Measurements from ENCODE around the gene S1PR5. TPM values are rescaled to one million over a fixed set of nuclear protein-coding genes. Genes with fewer than 3 reads are reported as not detected.
A peak's percentile ranks its signal among the peaks of the same experiment; 100 is the strongest.

S1PR5 gene
- total and polyA plus RNA-seq, 3 experiments from 2014 or later: 1.5 to 90.3 (median 1.8) TPM

DNA sequence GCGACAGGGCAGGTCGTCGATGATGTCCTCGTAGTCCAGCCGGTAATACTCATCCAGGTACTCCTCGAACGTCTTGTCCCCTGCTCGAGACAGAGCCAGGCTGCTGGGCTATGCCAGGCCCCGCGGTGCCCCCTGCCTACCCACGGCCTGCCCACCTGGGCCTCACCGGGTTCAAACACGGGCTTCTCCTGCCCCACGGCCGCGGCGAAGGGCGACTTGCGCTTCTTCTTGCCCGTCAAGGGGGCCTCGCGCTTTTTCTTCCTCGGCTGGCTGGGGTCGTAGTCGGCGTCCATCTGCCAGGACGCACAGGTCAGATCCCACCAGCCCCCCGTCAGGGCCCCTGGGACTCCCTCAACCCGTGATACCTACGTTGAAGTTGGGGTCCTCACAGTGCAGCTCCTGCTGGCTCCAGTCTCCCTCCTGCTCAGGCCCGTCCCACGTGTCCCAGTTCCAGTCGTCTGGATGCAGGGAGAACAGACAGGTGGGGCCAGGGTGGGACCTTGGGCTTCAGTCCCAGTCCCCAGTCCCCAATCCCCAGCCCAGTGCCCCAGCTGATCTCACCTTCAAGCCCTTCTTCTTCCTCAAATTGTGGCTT is 40.5 kb upstream of the S1PR5 start:
- H3K4me1 ChIP-seq (ENCODE audit: insufficient read depth, low read length): peaks cover 37% of the 10 kb centered on the region
- peaks cover 4 to 84% (median 11%) of the 10 kb centered on the region in 3 donors for H3K36me3 Mint-ChIP-seq
- peaks cover 36 to 53% (median 40%) of the 10 kb centered on the region in 3 donors for H3K4me1 Mint-ChIP-seq

DNA sequence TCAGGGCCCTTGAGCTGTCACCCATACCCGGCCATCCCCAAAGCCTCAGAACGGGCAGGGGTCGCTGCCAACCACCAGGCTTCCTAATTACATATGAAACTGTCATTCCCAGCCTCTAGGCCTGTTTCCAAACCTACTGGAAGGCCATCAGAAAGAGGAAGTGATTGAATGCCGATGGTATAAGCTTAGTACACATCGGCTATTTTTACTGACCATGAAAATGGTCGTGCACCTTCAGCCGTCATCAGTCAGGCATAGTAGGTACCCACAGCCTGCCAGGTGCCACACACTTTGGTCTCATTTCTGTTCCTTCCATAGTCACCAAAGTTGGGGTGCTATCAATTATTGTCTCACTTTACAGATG is 38.3 kb upstream of the S1PR5 start:
- H3K27me3 ChIP-seq (ENCODE audit: insufficient read depth, low read length, poor library complexity, severe bottlenecking): no peaks in the 10 kb centered on the region
- H3K36me3 Mint-ChIP-seq: peaks cover 4 to 82% (median 11%) of the 10 kb centered on the region in 3 donors
- ChIA-PET CTCF (interaction anchor here (1.7 to 7.0 kb wide), 3 partner anchors 14 to 89 kb away, joined by 4 to 63 read pairs (median 11); partner anchors contain the start of genes CDKN2D and KRI1), POLR2A (interaction anchor here (0.9 to 3.7 kb wide), 2 partner anchors 10 to 13 kb away, joined by 3 to 27 read pairs; partner anchors contain the start of genes CDKN2D and KRI1)
- peak overlapping the region; percentile 42 to 85 (median 67) for H3K27ac Mint-ChIP-seq
- peak overlapping the region in 1 of 7 donors; percentile 8 for H3K4me3 Mint-ChIP-seq
- no peak overlapping the region for H3K4me3 ChIP-seq (ENCODE audit: low read length)
- no peak for DNase-seq
- peaks cover 43 to 62% (median 54%) of the 10 kb centered on the region in 3 donors for H3K4me1 Mint-ChIP-seq
- peaks cover 56% of the 10 kb centered on the region for H3K4me1 ChIP-seq (ENCODE audit: insufficient read depth, low read length)
- H3K27me3 Mint-ChIP-seq: no peaks in the 10 kb centered on the region
- peaks cover 65% of the 10 kb centered on the region for H3K36me3 ChIP-seq (ENCODE audit: insufficient read depth, low read length)
- H3K27ac ChIP-seq (ENCODE audit: low read depth, low read length): no peak overlapping the region
- no peaks in the 10 kb centered on the region for H3K9me3 ChIP-seq (ENCODE audit: low read length)
- H3K9me3 Mint-ChIP-seq: no peaks in the 10 kb centered on the region

More for the DNA sequence above, 40.5 kb upstream of the S1PR5 start:
- Histone ChIP-seq H3K4me3 (ENCODE audit: low read length) (no peak overlapping the region), H3K36me3 (ENCODE audit: insufficient read depth, low read length) (peaks cover 62% of the 10 kb centered on the region), H3K27me3 (ENCODE audit: insufficient read depth, low read length, poor library complexity, severe bottlenecking) (no peaks in the 10 kb centered on the region), H3K9me3 (ENCODE audit: low read length) (no peaks in the 10 kb centered on the region), H3K27ac (ENCODE audit: low read depth, low read length) (no peak overlapping the region)
- POLR2A ChIA-PET: interaction anchor here (0.7 kb wide), 1 partner anchor 539 kb away, joined by 3 read pairs; no protein-coding TSS in a partner anchor
- no peak for DNase-seq
- H3K4me3 Mint-ChIP-seq: no peak overlapping the region
- no peaks in the 10 kb centered on the region for H3K27me3 Mint-ChIP-seq
- H3K9me3 Mint-ChIP-seq: no peaks in the 10 kb centered on the region
- H3K27ac Mint-ChIP-seq: peak overlapping the region in 5 of 8 donors; percentile 24 to 88 (median 44)
- CTCF ChIA-PET: interaction anchor here (0.9 to 1.3 kb wide), 2 partner anchors 50 to 299 kb away, joined by 3 to 4 read pairs; no protein-coding TSS in a partner anchor

DNA sequence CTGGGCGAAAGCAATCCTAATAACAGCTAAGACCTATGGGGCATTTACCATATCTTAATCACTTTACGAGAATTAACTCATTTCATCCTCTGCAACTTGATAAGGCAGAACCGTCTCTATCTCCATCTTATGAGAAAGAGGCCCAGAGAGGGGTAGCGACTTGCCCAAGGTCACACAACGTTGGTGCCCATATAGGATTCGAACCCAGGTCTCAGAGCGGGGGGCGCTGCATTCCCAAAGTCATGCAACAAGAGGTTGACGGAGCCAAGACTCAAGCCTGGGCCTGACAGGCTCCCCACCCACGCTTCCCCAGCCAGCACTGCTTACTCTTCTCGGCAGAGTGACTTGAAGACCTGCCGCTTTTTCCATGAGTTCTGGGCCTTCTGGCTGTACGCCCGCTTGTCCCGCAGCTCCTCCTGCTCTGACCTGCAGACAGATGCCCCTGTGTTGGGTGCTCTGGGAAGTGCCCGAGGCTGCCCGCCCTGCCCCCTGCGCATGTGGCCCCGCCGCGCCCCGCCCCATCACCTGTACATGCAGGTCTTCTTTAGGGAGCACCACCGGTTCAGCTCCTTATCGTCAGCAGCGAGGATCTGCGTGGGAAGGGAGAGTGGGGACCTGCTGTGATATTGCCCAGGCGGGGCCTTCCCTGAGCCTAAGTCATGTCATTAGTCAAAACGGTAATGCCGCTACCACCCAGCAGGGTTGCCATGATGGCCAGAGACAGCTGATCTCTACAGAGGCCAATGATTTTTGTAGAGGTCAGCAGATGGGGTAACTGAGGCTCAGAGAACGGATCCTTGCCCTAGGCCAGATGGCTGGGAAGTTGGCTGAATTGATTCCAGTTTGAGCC is 37.7 kb upstream of the S1PR5 start:
- no peaks in the 10 kb centered on the region for H3K9me3 ChIP-seq (ENCODE audit: low read length)
- ChIA-PET CTCF (interaction anchor here (0.8 to 7.0 kb wide), 8 partner anchors 13 to 107 kb away, joined by 3 to 63 read pairs (median 8); partner anchors contain the start of genes CDKN2D, KRI1 and S1PR5), POLR2A (interaction anchor here (1.3 to 3.7 kb wide), 3 partner anchors 8 to 13 kb away, joined by 5 to 27 read pairs (median 14); partner anchors contain the start of gene KRI1)
- H3K36me3 ChIP-seq (ENCODE audit: insufficient read depth, low read length): peaks cover 65% of the 10 kb centered on the region
- DNase-seq: no peak
- Mint-ChIP-seq H3K4me1 (peaks cover 43 to 67% (median 58%) of the 10 kb centered on the region in 3 donors), H3K4me3 (peak overlapping the region in 6 of 7 donors; percentile 59 to 84 (median 76)), H3K27me3 (no peaks in the 10 kb centered on the region), H3K9me3 (no peaks in the 10 kb centered on the region), H3K36me3 (peaks cover 0 to 82% (median 8%) of the 10 kb centered on the region in 3 donors), H3K27ac (peak overlapping the region; percentile 89 to 98 (median 95))
- H3K27me3 ChIP-seq (ENCODE audit: insufficient read depth, low read length, poor library complexity, severe bottlenecking): no peaks in the 10 kb centered on the region
- no peak overlapping the region for H3K4me3 ChIP-seq (ENCODE audit: low read length)
- peaks cover 56% of the 10 kb centered on the region for H3K4me1 ChIP-seq (ENCODE audit: insufficient read depth, low read length)
- H3K27ac ChIP-seq (ENCODE audit: low read depth, low read length): no peak overlapping the region

DNA sequence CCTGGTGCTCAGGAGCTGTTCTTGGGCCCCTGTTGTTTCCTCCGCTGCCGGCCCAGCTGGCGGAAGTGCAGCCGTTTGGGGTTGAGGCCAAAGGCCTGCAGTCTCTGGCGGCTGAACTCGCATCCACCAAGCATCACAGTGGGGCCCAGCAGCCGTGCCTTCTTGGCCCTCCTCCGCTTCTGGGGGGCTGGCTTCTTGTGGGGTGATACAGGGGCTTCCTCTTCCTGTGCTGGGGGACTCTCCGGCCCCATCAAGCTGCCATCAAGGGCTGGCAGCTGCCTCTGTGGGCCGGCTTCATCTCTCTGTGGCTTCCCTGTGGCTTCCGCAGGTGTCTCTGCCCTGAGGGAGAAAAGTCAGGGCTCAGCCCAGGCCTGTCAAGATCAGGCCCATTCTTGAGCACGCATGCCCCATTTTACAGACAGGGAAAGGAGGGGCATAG is 36.7 kb upstream of the S1PR5 start:
- H3K4me1 Mint-ChIP-seq: peaks cover 43 to 64% (median 58%) of the 10 kb centered on the region in 3 donors
- no peaks in the 10 kb centered on the region for H3K9me3 ChIP-seq (ENCODE audit: low read length)
- H3K27me3 ChIP-seq (ENCODE audit: insufficient read depth, low read length, poor library complexity, severe bottlenecking): no peaks in the 10 kb centered on the region
- H3K27me3 Mint-ChIP-seq: no peaks in the 10 kb centered on the region
- H3K4me3 Mint-ChIP-seq: peak overlapping the region; percentile 58 to 84 (median 76)
- no peak overlapping the region for H3K27ac ChIP-seq (ENCODE audit: low read depth, low read length)
- H3K9me3 Mint-ChIP-seq: no peaks in the 10 kb centered on the region
- H3K4me1 ChIP-seq (ENCODE audit: insufficient read depth, low read length): peaks cover 56% of the 10 kb centered on the region
- peaks cover 62% of the 10 kb centered on the region for H3K36me3 ChIP-seq (ENCODE audit: insufficient read depth, low read length)
- CTCF ChIA-PET: interaction anchor here (0.8 to 7.0 kb wide), 12 partner anchors 9 to 138 kb away, joined by 3 to 63 read pairs (median 6); partner anchors contain the start of genes CDKN2D, KRI1 and S1PR5
- peak overlapping the region; percentile 89 to 98 (median 95) for H3K27ac Mint-ChIP-seq
- H3K36me3 Mint-ChIP-seq: peaks cover 0 to 82% (median 8%) of the 10 kb centered on the region in 3 donors
- H3K4me3 ChIP-seq (ENCODE audit: low read length): no peak overlapping the region
- DNase-seq: peak; percentile 54 to 84 (median 81)
- POLR2A ChIA-PET: interaction anchor here (0.6 to 4.0 kb wide), 8 partner anchors 9 to 206 kb away, joined by 3 to 27 read pairs (median 4); partner anchors contain the start of genes CDKN2D, KEAP1, KRI1 and S1PR5

DNA sequence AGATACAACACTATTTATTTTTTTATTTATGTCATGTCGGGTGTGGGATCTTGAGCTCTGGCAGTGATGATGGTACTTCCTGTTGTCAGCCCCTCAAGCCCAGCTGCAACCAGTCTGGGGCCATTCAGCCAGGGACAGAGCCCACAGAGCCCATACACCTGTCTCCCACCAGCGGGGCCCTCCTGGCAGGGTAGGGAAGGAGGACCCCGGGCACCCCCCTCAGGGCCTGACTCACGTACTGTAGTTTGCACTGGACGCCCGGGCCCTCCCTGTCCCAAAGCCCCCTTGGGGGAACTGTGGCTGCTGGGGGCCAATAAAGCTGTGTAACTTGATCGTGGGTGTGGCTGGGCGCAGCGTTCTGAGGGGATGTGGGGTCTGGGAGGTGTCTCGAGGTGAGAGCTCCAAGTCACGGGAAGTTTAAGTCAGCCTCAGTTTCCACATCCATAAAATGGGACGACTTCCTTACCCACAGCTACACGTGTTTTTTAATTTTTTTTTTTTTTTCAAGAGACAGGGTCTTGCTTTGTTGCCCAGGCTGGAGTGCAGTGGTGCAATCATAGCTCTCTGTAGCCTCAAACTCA is 35.9 kb upstream of the S1PR5 start:
- Mint-ChIP-seq H3K4me1 (peaks cover 43 to 64% (median 56%) of the 10 kb centered on the region in 3 donors), H3K27me3 (no peaks in the 10 kb centered on the region), H3K36me3 (peaks cover 0 to 82% (median 6%) of the 10 kb centered on the region in 3 donors), H3K9me3 (no peaks in the 10 kb centered on the region), H3K27ac (peak overlapping the region; percentile 89 to 98 (median 95)), H3K4me3 (peak overlapping the region in 6 of 7 donors; percentile 69 to 84 (median 76))
- no peak overlapping the region for H3K27ac ChIP-seq (ENCODE audit: low read depth, low read length)
- ChIA-PET CTCF (interaction anchor here (0.8 to 7.0 kb wide), 11 partner anchors 10 to 91 kb away, joined by 3 to 63 read pairs (median 7); partner anchors contain the start of genes CDKN2D, KEAP1 and KRI1), POLR2A (interaction anchor here (1.1 to 4.0 kb wide), 6 partner anchors 11 to 207 kb away, joined by 3 to 27 read pairs (median 9); partner anchors contain the start of genes CDKN2D, KRI1 and S1PR5)
- no peaks in the 10 kb centered on the region for H3K27me3 ChIP-seq (ENCODE audit: insufficient read depth, low read length, poor library complexity, severe bottlenecking)
- H3K9me3 ChIP-seq (ENCODE audit: low read length): no peaks in the 10 kb centered on the region
- peaks cover 56% of the 10 kb centered on the region for H3K4me1 ChIP-seq (ENCODE audit: insufficient read depth, low read length)
- no peak for DNase-seq
- H3K36me3 ChIP-seq (ENCODE audit: insufficient read depth, low read length): peaks cover 64% of the 10 kb centered on the region
- no peak overlapping the region for H3K4me3 ChIP-seq (ENCODE audit: low read length)

DNA sequence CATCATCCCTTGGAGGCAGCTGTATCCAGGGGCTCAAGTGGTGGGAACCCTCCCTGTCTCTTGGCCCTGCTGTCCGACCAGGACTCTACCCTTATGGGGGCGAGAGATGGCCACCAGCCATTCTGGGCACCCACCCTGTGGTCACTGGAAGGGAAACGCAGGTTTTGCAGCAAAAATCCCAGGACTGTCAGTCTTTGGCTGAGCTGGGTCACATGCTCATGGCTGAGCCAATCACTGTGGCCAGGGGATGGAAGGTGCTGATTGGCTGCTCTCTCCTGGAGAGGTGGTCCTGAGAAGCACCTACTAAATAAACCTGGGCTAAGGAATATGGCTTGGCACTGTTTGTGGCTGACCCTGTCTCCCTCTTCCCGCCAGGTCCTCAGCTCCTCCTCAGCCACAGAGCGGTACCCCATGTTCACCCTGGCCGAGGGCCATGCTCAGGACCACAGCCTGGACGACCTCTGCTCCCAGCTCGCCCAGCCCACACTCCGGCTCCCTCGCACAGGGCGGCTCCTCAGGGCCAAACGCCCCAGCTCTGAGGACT is 35.3 kb upstream of the S1PR5 start:
- Mint-ChIP-seq H3K9me3 (no peaks in the 10 kb centered on the region), H3K36me3 (peaks cover 0 to 78% (median 4%) of the 10 kb centered on the region in 3 donors), H3K27me3 (no peaks in the 10 kb centered on the region), H3K4me3 (peak overlapping the region in 3 of 7 donors; percentile 73 to 81 (median 77)), H3K4me1 (peaks cover 43 to 61% (median 53%) of the 10 kb centered on the region in 3 donors), H3K27ac (peak overlapping the region; percentile 46 to 98 (median 90))
- Histone ChIP-seq H3K27ac (ENCODE audit: low read depth, low read length) (no peak overlapping the region), H3K4me3 (ENCODE audit: low read length) (no peak overlapping the region), H3K9me3 (ENCODE audit: low read length) (no peaks in the 10 kb centered on the region), H3K36me3 (ENCODE audit: insufficient read depth, low read length) (peaks cover 60% of the 10 kb centered on the region), H3K4me1 (ENCODE audit: insufficient read depth, low read length) (peaks cover 56% of the 10 kb centered on the region), H3K27me3 (ENCODE audit: insufficient read depth, low read length, poor library complexity, severe bottlenecking) (no peaks in the 10 kb centered on the region)
- ChIA-PET POLR2A (interaction anchor here (0.6 to 4.0 kb wide), 8 partner anchors 8 to 208 kb away, joined by 3 to 27 read pairs (median 4); partner anchors contain the start of genes CDKN2D and KRI1), CTCF (interaction anchor here (0.8 to 7.0 kb wide), 11 partner anchors 10 to 164 kb away, joined by 3 to 63 read pairs (median 7); partner anchors contain the start of genes CDKN2D, KEAP1 and KRI1)
- DNase-seq: no peak
